ENCODE data around the gene TECTB. TPM values are rescaled to one million over a fixed set of nuclear protein-coding genes. Genes with fewer than 3 reads are reported as not detected.

TECTB gene
- total RNA-seq, 1 experiment from 2014 or later, result 0.07 TPM

GRCh38 chr10:112261281-112261822 lies 21.8 kb upstream of the TECTB start:
- H3K27me3 ChIP-seq (ENCODE audit: insufficient read depth, low read length), result no peaks in the 10 kb centered on the region
- intact Hi-C loops (cut with micrococcal nuclease), result no loop called here
- CTCF ChIA-PET, result no interaction called here
- BruUV-seq (replicated peaks), result no TSS peak
- no peaks in the 10 kb centered on the region for H3K9me2 ChIP-seq (ENCODE audit: insufficient read depth)
- no peak overlapping the region for H3K4me3 ChIP-seq (replicated peaks in 1 of 2; ENCODE audit: low read depth in 1 of 2, low read length in 2 of 2)
- DNase-seq (ENCODE audit: low read depth, low spot score) (no peak), ATAC-seq (no peak)
- no peak overlapping the region for H2AFZ ChIP-seq (ENCODE audit: low read depth, low read length, poor library complexity, severe bottlenecking)
- no peak overlapping the region for H3K27ac ChIP-seq (ENCODE audit: low read depth, low read length)
- H3K4me2 ChIP-seq (ENCODE audit: low read length), result no peak overlapping the region
- H3K36me3 ChIP-seq (ENCODE audit: control insufficient read depth in 1 of 2, insufficient read depth in 2 of 2, low read length in 2 of 2), result no peaks in the 10 kb centered on the region
- no peaks in the 10 kb centered on the region for H3K9me3 ChIP-seq (ENCODE audit: control insufficient read depth in 1 of 2, insufficient read depth in 1 of 2, low read depth in 1 of 2, low read length in 2 of 2)
- H3K9ac ChIP-seq (ENCODE audit: low read length), result no peak overlapping the region
- POLR2A ChIA-PET, result no interaction called here
- no peak for TF ChIP-seq CTCF (IDR thresholded peaks at IDR 0.05 in 2 of 3, conservative IDR thresholded peaks at IDR 0.05 in 1 of 3; ENCODE audit: borderline replicate concordance in 1 of 3, insufficient read depth in 1 of 3, low read depth in 2 of 3, low read length in 2 of 3)
- TF ChIP-seq TCF7L2 (IDR thresholded peaks at IDR 0.05; ENCODE audit: borderline replicate concordance, extremely low read depth, insufficient read depth, insufficient read length), result peak; percentile 73
- no peak for TF ChIP-seq ZBTB33 (IDR thresholded peaks at IDR 0.05; ENCODE audit: extremely low read depth, insufficient replicate concordance, low read length)
- peaks cover 0 to 4% of the 10 kb centered on the region in 2 experiments; a peak in 1 of 4 replicates for H3K4me1 ChIP-seq (ENCODE audit: control insufficient read depth in 1 of 2, insufficient read depth in 2 of 2, low read length in 2 of 2)
- H3K79me2 ChIP-seq (ENCODE audit: insufficient read depth, low read length), result no peaks in the 10 kb centered on the region
- H4K20me1 ChIP-seq (ENCODE audit: insufficient read depth), result no peaks in the 10 kb centered on the region
- RAD21 ChIA-PET (ENCODE audit: low non-redundant PET in 1 of 2, low total read pairs in 2 of 2, uncharacterized antibody in 2 of 2, unreplicated experiment in 2 of 2), result no interaction called here

GRCh38 chr10:112262546-112262945 lies 20.7 kb upstream of the TECTB start:
- H3K9me2 ChIP-seq (ENCODE audit: insufficient read depth), result no peaks in the 10 kb centered on the region
- no TSS peak for BruUV-seq (replicated peaks)
- RAD21 ChIA-PET (ENCODE audit: low non-redundant PET in 1 of 2, low total read pairs in 2 of 2, uncharacterized antibody in 2 of 2, unreplicated experiment in 2 of 2), result no interaction called here
- H4K20me1 ChIP-seq (ENCODE audit: insufficient read depth), result no peaks in the 10 kb centered on the region
- intact Hi-C loops (cut with micrococcal nuclease), result no loop called here
- H3K9ac ChIP-seq (ENCODE audit: low read length), result no peak overlapping the region
- H3K27ac ChIP-seq (ENCODE audit: low read depth, low read length), result no peak overlapping the region
- no peak for DNase-seq (ENCODE audit: low read depth, low spot score)
- ATAC-seq, result no peak
- POLR2A ChIA-PET, result no interaction called here
- no peak overlapping the region for H3K4me3 ChIP-seq (replicated peaks in 1 of 2; ENCODE audit: low read depth in 1 of 2, low read length in 2 of 2)
- H3K4me1 ChIP-seq (ENCODE audit: control insufficient read depth in 1 of 2, insufficient read depth in 2 of 2, low read length in 2 of 2), result peaks cover 0 to 4% of the 10 kb centered on the region in 2 experiments; a peak in 1 of 4 replicates
- no peak for TF ChIP-seq RAD21 (IDR thresholded peaks at IDR 0.05; ENCODE audit: low read depth)
- no peak overlapping the region for H3K4me2 ChIP-seq (ENCODE audit: low read length)
- H2AFZ ChIP-seq (ENCODE audit: low read depth, low read length, poor library complexity, severe bottlenecking), result no peak overlapping the region
- H3K79me2 ChIP-seq (ENCODE audit: insufficient read depth, low read length), result no peaks in the 10 kb centered on the region
- no peaks in the 10 kb centered on the region for H3K36me3 ChIP-seq (ENCODE audit: control insufficient read depth in 1 of 2, insufficient read depth in 2 of 2, low read length in 2 of 2)
- H3K9me3 ChIP-seq (ENCODE audit: control insufficient read depth in 1 of 2, insufficient read depth in 1 of 2, low read depth in 1 of 2, low read length in 2 of 2), result no peaks in the 10 kb centered on the region
- H3K27me3 ChIP-seq (ENCODE audit: insufficient read depth, low read length), result no peaks in the 10 kb centered on the region
- CTCF ChIA-PET, result no interaction called here

Measured in HCT116 (cell line).